GM21737 (cell line): ENCODE measurements around the gene JAG1.

Experiments
- ATAC-seq: cut with Tn5 transposase; IDR thresholded peaks from one replicate; pipeline ENCODE4 v1.9.1; 2021; ENCODE audit warnings: mild to moderate bottlenecking, moderate library complexity; ENCODE audit not compliant: unreplicated experiment

JAG1 gene

GRCh38 chr20:10699941-10700340 lies 26.1 kb upstream of the JAG1 start:
- no peak for ATAC-seq

DNA sequence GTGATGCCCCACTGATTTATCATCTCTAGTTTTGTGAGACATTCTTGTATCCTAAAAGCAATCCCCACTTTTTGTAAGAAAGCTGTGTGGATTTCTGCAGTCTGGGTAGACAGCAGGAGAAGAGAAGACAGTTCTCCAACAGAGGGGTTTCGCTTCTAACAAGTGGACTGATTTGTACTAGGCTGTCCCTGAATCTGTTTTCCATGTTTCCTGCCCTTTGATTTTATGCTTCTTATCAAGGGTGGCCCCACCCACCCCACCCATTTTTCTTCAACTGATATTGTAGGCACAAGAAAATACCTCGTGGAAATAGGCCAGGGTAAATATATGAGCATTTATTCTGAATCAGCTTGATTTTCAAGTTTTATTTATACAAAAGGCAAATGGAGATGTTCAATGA lies 25.7 kb upstream of the JAG1 start:
- ATAC-seq, result no peak

- ATAC-seq, result no peak
Measured at GRCh38 chr20:10696650-10697049, 22.9 kb upstream of the JAG1 start.

- no peak for ATAC-seq
Measured at GRCh38 chr20:10689385-10689784, 15.6 kb upstream of the JAG1 start.

DNA sequence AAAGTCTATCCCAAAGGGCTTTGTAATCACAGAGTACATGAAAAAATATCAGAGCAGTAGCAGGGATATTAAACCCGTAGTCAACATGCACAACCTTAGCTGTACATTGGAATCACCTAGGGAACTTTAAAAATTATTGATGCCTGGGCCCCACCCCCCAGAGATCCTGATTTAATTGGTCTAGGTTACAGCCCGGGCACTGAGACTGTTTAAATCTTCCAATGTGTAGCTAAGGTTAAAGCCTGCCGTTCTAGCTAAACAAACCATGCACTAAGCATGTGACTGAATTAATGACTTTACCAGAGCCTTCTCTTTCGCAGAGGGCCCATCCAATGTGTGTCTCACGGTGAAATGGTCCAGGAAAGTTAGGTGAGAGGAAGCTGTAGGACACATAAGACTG lies 14.1 kb upstream of the JAG1 start:
- no peak for ATAC-seq

DNA sequence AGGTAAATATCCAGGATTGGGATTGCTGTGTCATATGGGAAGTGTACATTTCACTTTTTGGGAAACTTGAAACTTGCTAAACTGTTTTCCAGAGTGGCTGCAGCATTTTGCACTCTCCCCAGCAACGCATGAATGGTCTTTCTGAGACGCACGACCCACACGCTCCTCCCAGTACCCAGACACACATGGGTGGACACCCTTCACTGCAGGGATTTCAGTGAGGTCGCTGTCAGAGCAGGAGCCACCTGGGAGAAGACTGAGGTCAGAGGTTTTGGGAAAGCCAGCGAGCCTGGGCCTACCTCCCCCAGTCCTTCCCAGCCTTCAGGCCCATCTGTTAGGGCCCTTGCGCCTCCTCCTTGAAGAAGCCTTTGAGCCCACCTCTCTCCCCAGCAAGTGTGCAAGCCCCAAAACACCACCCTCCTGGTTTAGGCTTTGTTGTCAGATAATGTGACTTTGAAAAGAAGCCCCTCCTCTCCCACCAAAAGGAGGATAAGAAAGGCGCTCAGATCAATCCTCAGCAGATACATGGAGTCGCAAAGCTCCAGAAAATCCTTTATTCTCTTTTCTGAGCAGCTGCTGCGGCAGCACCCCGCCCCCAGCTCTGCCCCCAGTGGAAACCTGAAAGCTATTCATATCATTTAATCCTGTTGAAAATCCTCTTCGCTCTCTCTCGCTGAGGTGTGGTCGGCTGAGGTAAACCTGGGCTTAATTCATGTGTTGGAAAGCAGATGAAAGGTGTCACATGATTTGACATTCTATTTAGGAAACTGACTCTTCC lies 12.7 kb upstream of the JAG1 start:
- ATAC-seq, result no peak

- no peak for ATAC-seq
Measured at GRCh38 chr20:10683537-10683936, 9.7 kb upstream of the JAG1 start.

GRCh38 chr20:10682939-10683338 lies 9.1 kb upstream of the JAG1 start:
- ATAC-seq, result no peak

GRCh38 chr20:10681494-10681893 lies 7.7 kb upstream of the JAG1 start:
- ATAC-seq, result no peak

DNA sequence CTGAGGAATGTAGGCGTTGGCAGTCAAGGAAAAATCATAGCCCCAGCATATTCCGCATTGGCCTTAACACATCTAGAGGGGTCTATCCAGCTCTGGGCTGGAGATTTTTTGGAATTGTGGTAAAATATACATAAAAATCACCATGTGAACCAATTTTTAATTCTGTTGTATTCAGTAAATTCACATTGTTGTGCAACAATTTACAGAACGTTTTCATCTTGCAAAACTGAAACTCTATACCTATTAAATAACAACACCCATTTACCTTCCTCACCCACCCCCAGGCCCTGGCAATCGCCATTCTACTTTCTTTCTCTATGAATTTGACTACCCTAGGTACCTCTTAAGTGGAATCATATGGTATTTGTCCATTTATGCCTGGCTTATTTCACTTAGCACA lies 6.8 kb upstream of the JAG1 start:
- no peak for ATAC-seq

DNA sequence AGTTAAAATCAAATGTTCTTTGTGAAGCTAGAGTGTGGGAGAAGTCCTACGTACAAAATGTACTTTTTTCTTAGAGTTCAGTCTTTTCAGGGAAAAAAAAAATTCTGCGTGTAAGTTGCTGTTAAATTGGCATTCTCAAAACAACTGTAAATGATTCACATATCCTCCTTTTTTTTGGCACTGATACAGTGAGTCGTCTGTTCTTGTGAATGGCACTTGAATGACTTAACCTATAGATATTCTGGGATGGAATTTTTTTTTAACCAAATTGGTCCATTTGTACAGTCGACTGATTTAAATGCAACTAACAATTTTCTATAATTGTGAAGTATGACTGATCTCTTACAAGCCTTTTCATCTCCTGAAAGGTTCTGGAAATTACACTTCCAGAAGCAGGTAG lies 5.5 kb upstream of the JAG1 start:
- ATAC-seq, result no peak

GRCh38 chr20:10676518-10676917 lies 2.7 kb upstream of the JAG1 start:
- ATAC-seq, result no peak

DNA sequence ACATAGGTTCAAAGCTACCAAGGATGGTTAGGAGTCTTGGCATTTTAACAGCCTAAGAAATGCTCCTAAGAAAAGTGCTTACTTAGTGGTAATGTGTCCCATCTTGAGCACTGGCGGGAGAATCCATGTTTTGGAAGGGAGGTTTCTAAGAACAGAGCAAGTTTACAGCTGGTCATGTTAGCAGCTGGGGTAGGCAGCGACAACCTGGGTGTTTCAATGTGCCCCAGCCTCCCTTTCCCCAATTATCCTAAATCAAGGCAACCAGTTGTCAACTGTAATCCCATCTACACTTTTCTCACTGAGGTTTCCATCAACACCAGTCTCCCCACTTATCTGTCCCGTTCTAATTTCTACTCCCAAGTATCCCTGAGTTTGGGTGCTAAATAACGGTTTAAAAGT lies 1.6 kb upstream of the JAG1 start:
- no peak for ATAC-seq

DNA sequence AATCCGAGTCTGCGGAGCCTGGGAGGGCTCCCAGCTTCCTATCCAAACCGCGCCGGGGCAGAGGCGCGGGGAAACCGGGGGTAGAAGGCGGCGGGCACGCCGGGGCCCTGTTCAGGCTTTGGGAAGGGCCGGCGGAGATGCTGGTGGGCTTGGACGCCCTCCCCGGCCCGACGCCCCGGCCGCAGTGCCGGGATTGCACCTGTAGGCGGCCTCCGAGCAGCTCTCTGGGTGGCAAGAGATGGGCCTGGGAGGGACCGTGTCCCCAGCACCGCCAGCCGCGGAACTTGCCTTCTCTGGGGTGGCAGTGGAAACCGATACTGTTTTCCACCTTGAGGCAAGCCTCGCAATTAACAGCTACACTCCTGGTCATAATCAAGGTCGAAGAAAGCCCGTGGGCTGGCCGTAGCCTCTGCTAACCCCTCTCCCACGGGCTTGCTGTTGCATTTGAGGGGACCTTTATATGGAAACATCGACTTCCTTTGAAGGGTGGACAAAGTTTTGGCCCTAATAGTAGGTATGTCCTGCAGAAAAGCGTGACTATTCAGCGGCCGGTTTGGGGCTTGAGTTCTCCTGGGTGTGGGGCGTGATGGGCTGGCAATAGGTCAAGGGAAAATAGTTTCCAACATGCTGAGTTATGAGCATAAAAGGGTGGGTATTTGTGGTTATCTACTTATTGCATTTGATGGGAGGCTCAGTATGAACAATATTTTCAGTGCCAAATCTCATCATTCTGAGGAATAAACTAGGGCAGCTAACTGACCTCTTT lies 1.1 kb upstream of the JAG1 start:
- peak; percentile 43 for ATAC-seq

DNA sequence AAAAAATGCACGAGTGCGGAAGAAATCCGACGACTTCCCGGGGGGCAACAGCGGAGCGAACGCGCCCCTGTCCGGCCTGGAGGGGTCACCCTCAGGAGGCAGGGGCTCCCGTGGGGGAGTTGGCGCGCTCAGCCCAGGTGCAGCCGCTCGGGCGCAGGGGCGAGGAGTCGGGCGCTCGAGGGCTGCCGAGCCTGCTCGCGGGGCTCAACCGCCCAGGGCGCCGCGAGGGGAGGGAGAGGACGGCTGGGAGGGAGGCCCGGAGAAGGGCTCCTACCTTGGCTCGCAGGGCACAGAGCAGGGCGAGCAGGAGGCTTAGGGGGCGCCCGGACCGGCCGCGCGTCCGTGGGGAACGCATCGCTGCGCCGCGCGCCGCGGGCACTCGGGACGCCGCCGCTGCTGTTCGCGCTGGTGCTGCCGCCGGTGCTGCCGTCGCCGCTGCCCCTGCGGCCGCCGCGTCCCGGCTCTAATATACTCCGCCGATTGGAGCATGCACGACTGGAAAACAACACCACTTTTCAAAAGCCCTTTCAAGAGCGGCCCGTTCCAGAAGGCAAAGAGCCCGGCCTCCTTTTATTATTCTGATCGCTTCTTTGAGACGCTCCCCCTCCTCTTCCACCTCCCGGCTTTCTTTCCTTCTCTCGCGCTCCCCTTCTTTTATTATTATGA lies 490 bp downstream of the JAG1 start:
- no peak for ATAC-seq

DNA sequence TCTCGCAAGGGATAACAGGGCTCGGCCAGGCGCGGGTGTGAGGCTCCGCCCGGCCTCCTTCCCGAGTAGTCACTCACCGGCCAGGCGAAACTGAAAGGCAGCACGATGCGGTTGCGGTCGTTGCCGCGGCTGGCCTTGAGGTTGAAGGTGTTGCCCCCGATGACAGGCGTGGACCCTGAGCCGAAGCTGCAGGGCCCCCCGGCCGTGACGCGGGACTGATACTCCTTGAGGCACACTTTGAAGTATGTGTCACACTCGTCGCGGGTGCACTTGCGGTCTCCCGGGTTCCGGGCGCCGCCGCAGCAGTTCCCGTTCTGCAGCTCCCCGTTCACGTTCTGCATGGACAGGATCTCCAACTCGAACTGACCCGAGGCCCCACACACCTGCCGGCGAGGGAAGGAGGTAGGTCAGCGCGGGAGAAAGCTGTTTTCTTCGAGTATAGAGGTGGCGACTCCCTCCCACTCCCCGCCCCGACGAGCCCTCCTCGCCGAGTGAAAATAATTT lies 1.1 kb downstream of the JAG1 start:
- no peak for ATAC-seq

GRCh38 chr20:10671919-10672623 lies 1.7 kb downstream of the JAG1 start:
- no peak for ATAC-seq

DNA sequence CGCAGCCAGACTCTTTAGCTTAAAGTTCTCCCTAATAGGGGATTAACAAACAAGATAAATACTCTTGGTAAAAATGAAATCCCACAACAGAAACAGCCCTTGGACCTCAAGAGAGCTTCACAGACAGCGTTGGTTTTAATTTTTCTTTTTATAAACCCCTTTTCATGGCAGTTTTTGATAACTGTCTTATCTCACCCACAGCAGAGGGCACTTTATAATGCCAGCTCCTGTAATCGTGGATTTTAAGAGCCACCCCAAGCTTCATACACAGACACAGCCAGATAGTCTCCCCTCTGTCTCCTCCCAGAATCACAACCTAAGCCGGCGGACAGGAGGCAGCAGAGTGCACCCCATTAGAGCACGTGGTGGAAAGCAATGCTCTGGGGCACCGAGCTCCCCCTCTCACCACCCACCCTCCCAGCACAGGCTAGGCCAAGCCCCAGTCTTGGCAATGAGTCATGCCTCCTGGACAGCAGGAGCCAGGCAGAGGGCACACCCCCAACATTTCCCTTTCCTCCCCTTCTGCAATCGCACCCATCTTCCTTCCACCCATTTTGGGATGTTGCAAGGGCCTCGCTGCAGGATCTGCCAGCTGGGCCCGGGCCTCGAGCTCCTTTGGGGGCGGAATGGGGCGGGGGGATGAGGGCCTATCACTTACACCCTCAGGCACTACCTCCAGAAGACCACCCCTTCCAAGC lies 2.4 kb downstream of the JAG1 start:
- peak; percentile 39 for ATAC-seq

DNA sequence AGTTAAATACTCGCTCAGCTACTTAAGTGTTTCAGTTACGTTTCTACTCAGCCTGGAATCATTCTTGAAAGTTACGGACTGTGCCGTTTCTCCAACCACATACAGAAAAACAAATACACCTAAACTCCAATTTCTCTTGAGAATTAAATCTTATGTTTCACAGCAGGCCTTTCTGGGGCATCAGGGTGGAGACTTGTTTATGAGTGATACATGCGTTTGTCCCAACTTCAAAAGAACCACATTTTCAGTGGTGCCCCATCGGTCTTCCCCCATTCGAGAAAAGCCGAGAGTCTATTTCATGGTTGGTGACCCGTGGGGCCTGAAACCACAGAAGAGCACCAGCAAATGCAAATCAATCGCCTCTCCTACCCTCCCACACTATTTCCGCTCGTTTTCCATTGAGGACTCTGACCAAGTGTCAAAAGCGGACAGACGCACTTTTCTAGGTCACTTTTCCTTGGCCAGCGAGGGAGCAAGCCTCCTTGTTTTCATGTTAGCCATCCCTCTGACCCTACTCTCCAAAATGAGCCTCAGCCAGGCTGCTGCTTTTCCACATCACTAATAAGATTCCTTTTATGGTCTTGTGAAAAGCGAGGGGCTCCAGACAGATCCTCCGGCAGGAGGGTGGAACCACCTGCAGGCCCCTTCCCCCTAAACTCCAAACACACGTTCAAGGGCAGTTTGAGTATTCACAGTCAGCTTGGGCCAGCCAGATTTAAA lies 3.1 kb downstream of the JAG1 start:
- peak; percentile 18 for ATAC-seq
